GM19240 (cell line): ENCODE measurements around the gene CC2D1A.
A peak's percentile ranks its signal among the peaks of the same experiment; 100 is the strongest.

ENCODE experiments used
- DNase-seq: peaks from one replicate; pipeline ENCODE4 v3.0.0; 2011; ENCODE audit warnings: low spot score; ENCODE audit not compliant: insufficient read length

The CC2D1A gene

GRCh38 chr19:13877303-13877702 is 28.7 kb upstream of the CC2D1A start:
- no peak for DNase-seq

GRCh38 chr19:13880059-13881043 is 25.6 kb upstream of the CC2D1A start:
- DNase-seq: peak; percentile 99

- DNase-seq: no peak
Observed at GRCh38 chr19:13881251-13881691, 24.7 kb upstream of the CC2D1A start.

- no peak for DNase-seq
Observed at GRCh38 chr19:13881692-13882418, 24.1 kb upstream of the CC2D1A start.

- DNase-seq: no peak
Observed at GRCh38 chr19:13882419-13882795, 23.6 kb upstream of the CC2D1A start.

GRCh38 chr19:13882836-13883235 is 23.2 kb upstream of the CC2D1A start:
- no peak for DNase-seq

- no peak for DNase-seq
Observed at GRCh38 chr19:13883516-13884064, 22.4 kb upstream of the CC2D1A start.

GRCh38 chr19:13884726-13885591 is 21.0 kb upstream of the CC2D1A start:
- DNase-seq: no peak

GRCh38 chr19:13885826-13886365 is 20.1 kb upstream of the CC2D1A start:
- DNase-seq: no peak

- no peak for DNase-seq
Observed at GRCh38 chr19:13887018-13887436, 19.0 kb upstream of the CC2D1A start.

- no peak for DNase-seq
Observed at GRCh38 chr19:13887517-13887916, 18.5 kb upstream of the CC2D1A start.

- DNase-seq: no peak
Observed at GRCh38 chr19:13888281-13888680, 17.7 kb upstream of the CC2D1A start.

GRCh38 chr19:13890136-13890535 is 15.9 kb upstream of the CC2D1A start:
- DNase-seq: no peak

GRCh38 chr19:13892870-13893269 is 13.1 kb upstream of the CC2D1A start:
- no peak for DNase-seq

- no peak for DNase-seq
Observed at GRCh38 chr19:13894552-13894951, 11.4 kb upstream of the CC2D1A start.

- no peak for DNase-seq
Observed at GRCh38 chr19:13896227-13896626, 9.8 kb upstream of the CC2D1A start.

- no peak for DNase-seq
Observed at GRCh38 chr19:13899393-13899792, 6.6 kb upstream of the CC2D1A start.

- DNase-seq: no peak
Observed at GRCh38 chr19:13899912-13900584, 6.0 kb upstream of the CC2D1A start.

- no peak for DNase-seq
Observed at GRCh38 chr19:13902993-13903555, 2.9 kb upstream of the CC2D1A start.

- no peak for DNase-seq
Observed at GRCh38 chr19:13906521-13906904, 512 bp downstream of the CC2D1A start.
